HG02610 (cell line): ENCODE results near the gene IGFL4.

ENCODE experiments used
- ATAC-seq: cut with Tn5 transposase; IDR thresholded peaks from one replicate; pipeline ENCODE4 v1.9.1; 2021; ENCODE audit warnings: mild to moderate bottlenecking, moderate library complexity; ENCODE audit not compliant: unreplicated experiment

Gene IGFL4

DNA sequence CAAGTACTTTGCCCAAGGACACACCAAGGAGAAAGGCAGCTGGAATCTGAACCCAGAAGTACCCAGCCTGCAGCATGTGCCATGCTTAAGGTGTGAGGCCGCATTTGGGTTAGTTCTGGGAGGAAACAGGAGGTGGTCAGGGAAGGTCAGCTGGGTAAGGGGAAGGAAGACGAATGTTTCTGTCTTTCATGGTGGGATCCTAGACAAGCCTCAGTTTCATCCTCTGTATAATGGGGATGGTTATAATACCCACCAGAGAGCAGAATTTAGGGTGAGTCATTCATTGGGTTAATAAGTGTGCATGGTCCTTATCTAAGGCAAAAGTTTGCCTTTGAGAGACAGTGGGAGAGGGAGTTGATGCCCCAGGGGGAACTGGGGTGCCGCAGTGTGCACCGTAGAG lies 42.0 kb downstream of the IGFL4 start:
- no peak for ATAC-seq

DNA sequence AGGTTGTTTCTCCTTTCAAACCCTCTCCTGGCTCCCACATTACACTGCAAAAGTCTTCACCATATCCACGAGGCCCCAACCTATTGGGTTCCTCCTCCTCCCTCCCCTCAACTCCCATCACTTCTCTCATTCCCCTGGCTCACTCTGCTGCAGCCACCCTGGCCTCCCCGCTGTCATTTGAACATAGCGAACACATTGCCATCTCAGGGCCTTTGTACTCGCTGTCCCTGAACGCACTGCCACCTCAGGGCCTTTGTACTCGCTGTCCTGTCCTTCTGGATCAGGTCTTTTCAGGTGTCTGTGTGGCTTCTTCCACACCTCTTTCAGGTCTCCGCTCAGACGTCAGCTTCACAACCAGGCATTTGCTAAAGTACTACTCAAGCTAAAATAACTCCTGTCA lies 43.9 kb downstream of the IGFL4 start:
- no peak for ATAC-seq

DNA sequence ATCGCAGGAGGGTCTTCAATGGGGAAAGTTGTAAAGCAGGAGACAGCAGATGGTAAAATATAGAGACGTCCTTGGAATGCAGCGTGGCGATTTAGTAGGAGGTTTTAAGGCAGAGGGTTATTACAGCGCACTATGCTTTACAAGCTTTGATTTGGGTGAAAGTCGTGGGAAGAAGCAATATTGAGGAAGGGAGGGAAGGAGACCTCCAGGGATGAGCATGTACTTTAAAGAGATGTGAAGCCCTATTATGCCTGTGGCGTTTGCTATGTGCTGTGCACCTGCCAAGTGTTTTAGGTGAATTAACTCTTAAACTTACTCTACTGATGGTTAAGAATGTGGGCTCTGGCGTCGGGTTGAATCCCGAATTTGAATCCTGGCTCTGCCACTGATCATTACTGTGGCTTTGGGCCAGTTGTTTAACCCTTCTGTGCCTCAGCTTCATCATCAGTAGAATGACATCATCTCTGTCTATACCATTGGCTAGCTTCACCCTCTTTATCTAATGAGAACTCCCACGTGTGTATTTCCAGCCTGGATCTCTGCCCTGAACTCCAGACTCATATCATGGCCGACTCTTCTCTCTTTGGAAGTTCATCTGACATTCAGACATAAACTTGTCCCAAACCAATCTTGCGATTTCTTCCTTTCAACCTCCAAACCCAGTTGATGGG lies 45.0 kb downstream of the IGFL4 start:
- no peak for ATAC-seq

DNA sequence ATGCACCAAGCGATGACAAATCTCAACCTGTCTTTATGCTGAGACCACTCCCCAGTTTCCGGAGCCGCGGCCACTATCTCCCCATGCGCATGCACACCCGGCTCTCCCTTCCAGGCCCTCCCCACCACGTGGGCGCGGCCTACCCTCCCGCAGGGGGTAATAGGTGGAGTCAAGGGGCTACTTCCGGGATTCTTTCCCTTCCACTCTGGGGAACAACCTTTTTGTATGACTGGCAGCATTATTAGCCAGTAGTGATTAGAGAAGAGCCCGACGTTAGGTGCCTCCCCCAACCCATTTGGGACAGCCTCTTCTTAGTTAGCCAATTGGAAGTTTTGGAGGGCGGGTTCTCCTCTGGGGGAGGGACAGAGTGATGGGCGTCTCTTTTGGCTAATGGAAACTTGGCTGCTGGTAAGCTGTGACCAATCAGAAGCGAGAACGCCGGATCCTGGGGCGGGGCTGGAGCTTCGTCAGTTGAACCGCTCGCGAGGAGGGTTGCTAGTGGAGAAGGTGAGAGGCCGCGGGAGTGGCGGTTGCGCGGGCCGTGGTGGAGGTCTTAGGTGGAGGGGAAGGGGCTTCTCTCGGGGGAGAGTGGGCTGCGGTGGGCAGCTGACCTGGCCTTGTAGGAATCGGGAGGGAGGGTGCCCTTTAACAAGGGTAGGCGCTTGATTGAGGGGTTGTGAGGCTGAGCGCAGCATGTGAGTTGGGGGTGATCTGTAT lies 45.6 kb downstream of the IGFL4 start, which contains the start of gene CCDC61:
Gene CCDC61 (plus strand): TSS at position 470 of the 717 bp plus-strand sequence. CDS start 7,552 bp downstream, outside the sequence.
- peak; percentile 96 for ATAC-seq

DNA sequence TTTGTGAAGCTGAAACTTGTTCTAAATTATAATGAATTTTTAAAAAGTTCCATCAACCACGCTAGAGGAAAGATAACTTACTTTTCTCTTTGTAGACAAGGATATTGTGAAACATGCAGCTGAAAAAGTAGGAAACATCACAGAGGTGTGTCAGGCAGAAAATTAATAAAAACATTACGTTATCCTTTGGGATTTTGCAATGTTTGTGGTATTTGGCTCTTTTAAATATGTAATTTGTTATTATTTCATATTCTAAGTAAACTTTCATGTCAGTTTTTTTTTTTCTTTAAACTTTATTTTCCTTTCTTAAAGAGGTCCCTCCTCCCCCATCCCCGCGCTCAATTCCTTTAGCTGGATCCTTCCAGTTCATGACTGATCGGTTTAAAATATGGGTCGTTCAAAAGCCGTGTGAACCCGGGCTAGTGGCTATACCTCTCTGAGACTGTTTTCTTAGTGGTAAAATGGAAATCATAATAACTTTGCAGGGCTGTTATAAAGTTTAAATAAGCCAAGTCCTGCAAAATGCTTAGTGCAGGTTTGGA lies 46.3 kb downstream of the IGFL4 start:
- no peak for ATAC-seq

DNA sequence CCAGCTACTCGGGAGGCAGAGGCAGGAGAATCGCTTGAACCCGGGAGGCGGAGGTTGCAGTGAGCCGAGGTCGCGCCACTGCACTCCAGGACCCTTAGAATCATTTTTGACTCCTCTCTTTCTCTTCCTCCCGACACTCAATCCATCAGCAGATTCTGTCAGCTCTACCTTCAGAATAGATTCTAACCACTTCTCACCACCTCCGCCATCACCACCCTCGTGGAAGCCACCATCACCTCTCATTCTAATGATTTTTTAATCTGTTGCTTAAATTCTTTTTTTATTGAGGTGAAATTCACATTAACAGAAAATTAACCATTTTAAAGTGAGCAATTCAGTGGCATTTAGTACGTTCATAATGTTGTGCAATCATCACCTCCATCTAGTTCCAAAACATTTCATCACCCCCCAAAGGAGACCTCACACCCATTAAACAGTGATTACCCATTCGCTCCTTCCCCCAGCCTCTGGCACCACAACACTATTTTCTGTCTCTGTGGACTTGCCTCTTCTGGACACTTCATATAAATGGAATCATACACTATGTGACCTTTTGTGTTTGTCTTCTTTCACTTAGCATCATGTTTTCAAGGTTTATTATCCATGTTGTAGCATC lies 50.6 kb downstream of the IGFL4 start:
- ATAC-seq, result no peak
